NCI-H1105 (cell line): ENCODE results near the gene MIF4GD.
A peak's percentile ranks its signal among the peaks of the same experiment; 100 is the strongest.
"Not testable (repeated sequence)": the region's sequence is repeated elsewhere in the genome, so short reads cannot be mapped to it uniquely, and the experiment has no call there.

Source experiments
- DNase-seq: peaks from one replicate; lab custom pipeline; 2025; lab: John Stamatoyannopoulos, UW

The MIF4GD gene

GRCh38 chr17:75288359-75288758 lies 17.3 kb upstream of the MIF4GD start:
- DNase-seq, result no peak

GRCh38 chr17:75287221-75287620 lies 16.2 kb upstream of the MIF4GD start:
- DNase-seq, result no peak

- no peak for DNase-seq
Observed at GRCh38 chr17:75285123-75285522, 14.1 kb upstream of the MIF4GD start.

- DNase-seq, result not testable (repeated sequence)
Observed at GRCh38 chr17:75280189-75280588, 9.2 kb upstream of the MIF4GD start.

- no peak for DNase-seq
Observed at GRCh38 chr17:75277664-75278071, 6.6 kb upstream of the MIF4GD start.

GRCh38 chr17:75273977-75274708 lies 3.1 kb upstream of the MIF4GD start:
- DNase-seq, result no peak

- no peak for DNase-seq
Observed at GRCh38 chr17:75272848-75273184, 1.8 kb upstream of the MIF4GD start.

- DNase-seq, result no peak
Observed at GRCh38 chr17:75271955-75272847, 1.2 kb upstream of the MIF4GD start.

GRCh38 chr17:75271233-75271954 lies 363 bp upstream of the MIF4GD start:
- peak; percentile 64 for DNase-seq

- DNase-seq, result no peak
Observed at GRCh38 chr17:75270218-75270965, 639 bp downstream of the MIF4GD start.

GRCh38 chr17:75269844-75270217 lies 1.2 kb downstream of the MIF4GD start:
- DNase-seq, result no peak

GRCh38 chr17:75267411-75268232 lies 3.4 kb downstream of the MIF4GD start:
- no peak for DNase-seq

- DNase-seq, result no peak
Observed at GRCh38 chr17:75267153-75267410, 3.9 kb downstream of the MIF4GD start.

GRCh38 chr17:75266316-75267152 lies 4.5 kb downstream of the MIF4GD start:
- DNase-seq, result no peak

- no peak for DNase-seq
Observed at GRCh38 chr17:75265614-75266315, 5.3 kb downstream of the MIF4GD start.

- no peak for DNase-seq
Observed at GRCh38 chr17:75263055-75263454, 8.0 kb downstream of the MIF4GD start.

- DNase-seq, result no peak
Observed at GRCh38 chr17:75262112-75262606, 8.9 kb downstream of the MIF4GD start.

- peak; percentile 81 for DNase-seq
Observed at GRCh38 chr17:75261336-75262111, 9.5 kb downstream of the MIF4GD start, which contains the start of the genes GGA3 and MRPS7. GGA3 (minus strand) TSS chr17:75261606; CDS start chr17:75261587, 19 bp downstream. MRPS7 (plus strand) TSS chr17:75261879; CDS start chr17:75261901, 22 bp downstream.
